ENCODE measurements around the gene EXO1. TPM values are rescaled to one million over a fixed set of nuclear protein-coding genes. Genes with fewer than 3 reads are reported as not detected.
"Not testable (repeated sequence)": the region's sequence is repeated elsewhere in the genome, so short reads cannot be mapped to it uniquely, and the experiment has no call there.

The EXO1 gene
- total RNA-seq, 2 donors from 2014 or later, result 42.1 to 56.2 TPM

GRCh38 chr1:241841691-241842090 is 6.3 kb upstream of the EXO1 start:
- no peak overlapping the region for H3K27ac Mint-ChIP-seq
- no peaks in the 10 kb centered on the region for H3K36me3 Mint-ChIP-seq (ENCODE audit: insufficient read depth in 2 of 2)
- DNase-seq, result no peak
- H3K9me3 Mint-ChIP-seq, result no peaks in the 10 kb centered on the region
- peaks cover 15% of the 10 kb centered on the region for H3K27me3 Mint-ChIP-seq (ENCODE audit: low read depth)
- no peak for ATAC-seq (replicated peaks in 1 of 2)
- no peak overlapping the region for H3K4me3 Mint-ChIP-seq
- H3K4me1 Mint-ChIP-seq (ENCODE audit: low read depth), result peaks cover 10% of the 10 kb centered on the region

- Mint-ChIP-seq H3K4me1 (ENCODE audit: low read depth) (peaks cover 18% of the 10 kb centered on the region), H3K4me3 (no peak overlapping the region), H3K27me3 (ENCODE audit: low read depth) (peaks cover 15% of the 10 kb centered on the region), H3K27ac (no peak overlapping the region), H3K9me3 (no peaks in the 10 kb centered on the region), H3K36me3 (ENCODE audit: insufficient read depth in 2 of 2) (no peaks in the 10 kb centered on the region)
- ATAC-seq (replicated peaks in 1 of 2) (no peak), DNase-seq (no peak)
These were observed 5.4 kb upstream of the EXO1 start for GRCh38 chr1:241842565-241842964.

GRCh38 chr1:241844593-241844992 is 3.4 kb upstream of the EXO1 start:
- H3K4me1 Mint-ChIP-seq (ENCODE audit: low read depth), result peaks cover 28% of the 10 kb centered on the region
- peaks cover 15% of the 10 kb centered on the region for H3K27me3 Mint-ChIP-seq (ENCODE audit: low read depth)
- no peaks in the 10 kb centered on the region for H3K9me3 Mint-ChIP-seq
- DNase-seq (no peak), ATAC-seq (replicated peaks in 1 of 2) (no peak)
- H3K4me3 Mint-ChIP-seq, result no peak overlapping the region
- peaks cover 10 to 15% of the 10 kb centered on the region in 2 donors for H3K36me3 Mint-ChIP-seq (ENCODE audit: insufficient read depth in 2 of 2)
- no peak overlapping the region for H3K27ac Mint-ChIP-seq

- DNase-seq (no peak), ATAC-seq (replicated peaks in 1 of 2) (no peak)
- H3K4me3 Mint-ChIP-seq, result peak overlapping the region in 1 of 2 donors; percentile 20
- no peaks in the 10 kb centered on the region for H3K9me3 Mint-ChIP-seq
- peaks cover 8% of the 10 kb centered on the region for H3K27me3 Mint-ChIP-seq (ENCODE audit: low read depth)
- H3K36me3 Mint-ChIP-seq (ENCODE audit: insufficient read depth in 2 of 2), result peaks cover 11 to 15% of the 10 kb centered on the region in 2 donors
- H3K27ac Mint-ChIP-seq, result no peak overlapping the region
- H3K4me1 Mint-ChIP-seq (ENCODE audit: low read depth), result peaks cover 26% of the 10 kb centered on the region
These were observed 1.6 kb upstream of the EXO1 start for GRCh38 chr1:241846375-241846774.

GRCh38 chr1:241846862-241847539 is 1.0 kb upstream of the EXO1 start:
- no peaks in the 10 kb centered on the region for H3K9me3 Mint-ChIP-seq
- ATAC-seq (replicated peaks in 1 of 2) (no peak), DNase-seq (no peak)
- H3K4me3 Mint-ChIP-seq, result peak overlapping the region; percentile 95 to 99
- peaks cover 26% of the 10 kb centered on the region for H3K4me1 Mint-ChIP-seq (ENCODE audit: low read depth)
- peak overlapping the region; percentile 99 for H3K27ac Mint-ChIP-seq
- H3K27me3 Mint-ChIP-seq (ENCODE audit: low read depth), result peaks cover 8% of the 10 kb centered on the region
- H3K36me3 Mint-ChIP-seq (ENCODE audit: insufficient read depth in 2 of 2), result peaks cover 11 to 16% of the 10 kb centered on the region in 2 donors

- Mint-ChIP-seq H3K36me3 (ENCODE audit: insufficient read depth in 2 of 2) (peaks cover 11 to 16% of the 10 kb centered on the region in 2 donors), H3K4me1 (ENCODE audit: low read depth) (peaks cover 26% of the 10 kb centered on the region), H3K9me3 (no peaks in the 10 kb centered on the region), H3K27ac (peak overlapping the region; percentile 99), H3K27me3 (ENCODE audit: low read depth) (peaks cover 6% of the 10 kb centered on the region), H3K4me3 (peak overlapping the region; percentile 95 to 99)
- ATAC-seq (replicated peaks in 1 of 2) (no peak), DNase-seq (no peak)
These were observed 536 bp upstream of the EXO1 start for GRCh38 chr1:241847540-241847795.

DNA sequence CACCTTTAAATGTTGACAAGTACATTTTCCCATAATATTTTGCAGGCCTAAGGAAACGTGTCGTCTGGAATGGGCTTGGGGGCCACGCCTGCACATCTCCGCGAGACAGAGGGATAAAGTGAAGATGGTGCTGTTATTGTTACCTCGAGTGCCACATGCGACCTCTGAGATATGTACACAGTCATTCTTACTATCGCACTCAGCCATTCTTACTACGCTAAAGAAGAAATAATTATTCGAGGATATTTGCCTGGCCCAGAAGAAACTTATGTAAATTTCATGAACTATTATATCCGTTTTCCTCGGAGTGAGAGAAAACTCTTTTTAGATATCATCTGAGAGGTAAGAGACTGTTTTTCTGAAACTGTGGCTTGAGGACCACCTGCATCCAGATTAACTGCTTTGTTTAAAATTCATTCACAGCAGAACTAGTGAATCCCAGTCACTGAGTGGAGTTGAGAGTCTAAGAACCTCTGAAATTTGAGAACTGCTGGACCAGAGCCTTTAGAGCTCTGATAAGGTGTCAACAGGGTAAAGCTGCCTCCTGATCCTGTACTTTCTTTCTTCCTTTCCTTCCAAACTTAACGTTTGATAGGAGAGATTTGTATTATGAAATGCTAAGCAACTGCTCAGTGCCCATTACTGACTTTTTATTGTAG is 811 bp downstream of the EXO1 start:
- ATAC-seq (replicated peaks in 1 of 2), result no peak
- no peaks in the 10 kb centered on the region for H3K27me3 Mint-ChIP-seq (ENCODE audit: low read depth)
- no peaks in the 10 kb centered on the region for H3K9me3 Mint-ChIP-seq
- peaks cover 26% of the 10 kb centered on the region for H3K4me1 Mint-ChIP-seq (ENCODE audit: low read depth)
- H3K36me3 Mint-ChIP-seq (ENCODE audit: insufficient read depth in 2 of 2), result peaks cover 15 to 25% of the 10 kb centered on the region in 2 donors
- no peak for DNase-seq
- H3K27ac Mint-ChIP-seq, result peak overlapping the region; percentile 99
- peak overlapping the region; percentile 95 to 99 for H3K4me3 Mint-ChIP-seq

DNA sequence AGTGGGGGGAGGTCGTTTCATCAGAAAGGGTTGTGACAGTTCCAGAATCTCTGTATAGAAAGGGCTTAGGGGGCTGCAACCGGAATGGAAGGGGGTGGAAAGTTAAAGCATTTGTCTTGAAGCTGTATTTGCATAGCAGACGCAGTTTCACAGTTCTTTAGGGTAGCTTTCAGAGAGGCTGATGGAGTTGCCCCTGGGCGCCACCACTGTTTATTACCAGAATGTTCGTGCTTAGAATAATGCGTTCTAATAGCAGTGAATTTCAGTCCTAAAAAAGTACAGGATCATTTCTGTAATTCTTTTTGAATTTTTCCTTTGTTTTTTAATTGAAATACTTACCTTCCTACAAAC is 1.3 kb downstream of the EXO1 start:
- Mint-ChIP-seq H3K27ac (peak overlapping the region; percentile 99), H3K36me3 (ENCODE audit: insufficient read depth in 2 of 2) (peaks cover 15 to 29% of the 10 kb centered on the region in 2 donors), H3K9me3 (no peaks in the 10 kb centered on the region), H3K4me1 (ENCODE audit: low read depth) (peaks cover 26% of the 10 kb centered on the region), H3K4me3 (peak overlapping the region; percentile 95 to 99), H3K27me3 (ENCODE audit: low read depth) (no peaks in the 10 kb centered on the region)
- no peak for DNase-seq
- ATAC-seq (replicated peaks in 1 of 2), result no peak

DNA sequence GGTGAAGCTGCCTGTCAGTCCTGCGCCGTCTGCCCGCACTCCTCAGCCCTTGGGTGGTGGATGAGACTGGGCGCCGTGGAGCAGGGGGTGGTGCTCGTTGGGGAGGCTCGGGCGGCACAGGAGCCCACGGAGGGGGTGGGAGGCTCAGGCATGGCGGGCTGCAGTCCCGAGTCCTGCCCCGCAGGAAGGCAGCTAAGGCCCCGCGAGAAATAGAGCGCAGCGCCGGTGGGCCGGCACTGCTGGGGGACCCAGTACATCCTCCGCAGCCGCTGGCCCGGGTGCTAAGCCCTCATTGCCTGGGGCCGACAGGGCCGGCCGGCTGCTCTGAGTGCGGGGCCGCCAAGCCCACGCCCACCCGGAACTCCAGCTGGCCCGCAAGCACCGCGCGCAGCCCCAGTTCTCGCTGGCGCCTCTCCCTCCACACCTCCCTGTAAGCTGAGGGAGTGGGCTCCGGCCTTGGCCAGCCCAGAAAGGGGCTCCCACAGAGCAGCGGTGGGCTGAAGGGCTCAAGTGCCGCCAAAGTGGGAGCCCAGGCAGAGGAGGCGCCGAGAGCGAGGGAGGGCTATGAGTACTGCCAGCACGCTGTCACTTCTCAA is 7.6 kb downstream of the EXO1 start:
- not testable (repeated sequence) for H3K27ac Mint-ChIP-seq; H3K4me3 Mint-ChIP-seq; ATAC-seq (replicated peaks in 1 of 2); H3K9me3 Mint-ChIP-seq; DNase-seq; H3K4me1 Mint-ChIP-seq (ENCODE audit: low read depth); H3K27me3 Mint-ChIP-seq (ENCODE audit: low read depth)
- H3K36me3 Mint-ChIP-seq (ENCODE audit: insufficient read depth in 2 of 2), result peaks cover 7 to 32% of the 10 kb centered on the region in 2 donors

- no peak for ATAC-seq (replicated peaks in 1 of 2)
- Mint-ChIP-seq H3K4me1 (ENCODE audit: low read depth) (no peaks in the 10 kb centered on the region), H3K36me3 (ENCODE audit: insufficient read depth in 2 of 2) (peaks cover 10 to 44% of the 10 kb centered on the region in 2 donors), H3K4me3 (no peak overlapping the region), H3K27ac (no peak overlapping the region), H3K9me3 (no peaks in the 10 kb centered on the region), H3K27me3 (ENCODE audit: low read depth) (no peaks in the 10 kb centered on the region)
- DNase-seq, result no peak
These were observed 9.1 kb downstream of the EXO1 start for GRCh38 chr1:241857131-241857530.

DNA sequence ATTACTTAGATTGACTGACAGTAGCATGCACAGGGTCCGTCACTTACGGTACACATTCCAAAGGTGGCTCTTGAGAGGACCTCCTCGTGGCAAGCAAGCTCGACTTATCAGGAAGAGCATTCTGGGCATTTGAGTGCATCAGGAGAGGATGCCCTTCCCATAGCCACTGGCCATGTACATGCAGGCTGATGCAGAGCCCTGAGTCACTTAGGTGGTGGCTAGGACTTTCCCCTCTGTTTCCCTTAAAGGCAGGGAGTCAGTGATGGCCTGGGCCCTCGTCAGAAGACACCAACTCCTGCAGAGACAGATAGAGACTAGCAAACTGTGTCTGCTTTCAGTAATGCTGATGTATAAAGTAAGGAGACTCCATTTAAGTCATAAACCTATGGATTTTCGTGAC is 12.9 kb downstream of the EXO1 start:
- Mint-ChIP-seq H3K36me3 (ENCODE audit: insufficient read depth in 2 of 2) (peaks cover 13 to 49% of the 10 kb centered on the region in 2 donors), H3K27me3 (ENCODE audit: low read depth) (no peaks in the 10 kb centered on the region), H3K27ac (no peak overlapping the region), H3K4me1 (ENCODE audit: low read depth) (no peaks in the 10 kb centered on the region), H3K4me3 (no peak overlapping the region), H3K9me3 (no peaks in the 10 kb centered on the region)
- ATAC-seq (replicated peaks in 1 of 2) (no peak), DNase-seq (no peak)

DNA sequence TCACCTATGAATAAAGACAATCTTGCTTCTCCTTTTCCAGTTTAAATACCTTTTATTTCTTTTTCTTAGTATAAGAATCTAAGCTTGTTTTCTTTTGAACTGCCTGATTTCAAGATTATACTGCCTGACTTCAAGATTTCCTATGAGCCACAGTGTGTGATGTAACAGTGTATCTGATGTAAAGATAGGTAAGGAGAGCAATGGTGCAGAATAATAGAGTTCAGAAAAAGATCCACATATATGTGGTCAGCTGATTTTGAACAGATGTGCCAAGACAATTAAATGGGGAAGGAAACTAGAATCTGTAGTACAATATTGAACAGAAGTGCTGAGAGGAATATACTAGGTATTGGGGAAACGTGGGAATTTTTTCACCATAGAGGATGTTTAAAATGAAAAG is 21.0 kb downstream of the EXO1 start:
- H3K4me1 Mint-ChIP-seq (ENCODE audit: low read depth), result no peaks in the 10 kb centered on the region
- H3K4me3 Mint-ChIP-seq, result no peak overlapping the region
- peaks cover 16 to 42% of the 10 kb centered on the region in 2 donors for H3K36me3 Mint-ChIP-seq (ENCODE audit: insufficient read depth in 2 of 2)
- H3K27me3 Mint-ChIP-seq (ENCODE audit: low read depth), result no peaks in the 10 kb centered on the region
- H3K9me3 Mint-ChIP-seq, result no peaks in the 10 kb centered on the region
- DNase-seq, result no peak
- no peak for ATAC-seq (replicated peaks in 1 of 2)
- H3K27ac Mint-ChIP-seq, result no peak overlapping the region

DNA sequence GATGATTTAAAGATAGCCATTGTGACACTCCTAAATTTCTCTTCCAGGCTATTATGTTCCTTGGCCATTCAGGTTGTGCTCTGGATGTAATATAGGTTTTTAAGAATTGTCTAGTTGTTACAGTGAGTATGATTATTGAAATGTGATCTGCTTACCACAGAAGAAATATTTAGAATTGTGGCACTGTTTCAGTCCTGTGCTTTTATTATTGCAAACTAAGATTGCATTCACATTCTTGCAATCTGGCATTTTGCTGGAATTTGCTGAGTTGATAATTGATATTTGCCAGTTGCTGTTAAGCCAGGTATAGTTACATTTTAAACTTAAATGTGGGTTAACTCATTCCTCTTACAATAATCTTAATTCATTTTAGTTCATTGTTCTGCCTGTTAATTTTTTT is 22.3 kb downstream of the EXO1 start:
- no peaks in the 10 kb centered on the region for H3K4me1 Mint-ChIP-seq (ENCODE audit: low read depth)
- ATAC-seq (replicated peaks in 1 of 2), result no peak
- H3K36me3 Mint-ChIP-seq (ENCODE audit: insufficient read depth in 2 of 2), result peaks cover 16 to 33% of the 10 kb centered on the region in 2 donors
- H3K9me3 Mint-ChIP-seq, result no peaks in the 10 kb centered on the region
- H3K27ac Mint-ChIP-seq, result no peak overlapping the region
- no peak for DNase-seq
- H3K4me3 Mint-ChIP-seq, result no peak overlapping the region
- H3K27me3 Mint-ChIP-seq (ENCODE audit: low read depth), result no peaks in the 10 kb centered on the region
